OCI-LY7 (cell line): ENCODE data around the gene C1orf167.

ENCODE experiments used
- CTCF ChIP-seq: fragments of 200-600 bp; sonication (generic); conservative IDR thresholded peaks from 2 replicates; pipeline ENCODE4 v1.5.1; 2014; ENCODE audit warnings: mild to moderate bottlenecking, antibody characterized with exemption, low read length, moderate library complexity, mixed read lengths
- EZH2phosphoT487 ChIP-seq: fragments of 200-600 bp; sonication (generic); IDR thresholded peaks from 2 replicates; pipeline ENCODE4 v1.6.1; 2018; ENCODE audit warnings: low read depth, borderline replicate concordance, mild to moderate bottlenecking, mixed run types, antibody characterized with exemption, low read length, moderate library complexity, mixed read lengths

GRCh38 chr1:11826946-11827345 lies 65.0 kb downstream of the C1orf167 start:
- no peak for TF ChIP-seq CTCF
- TF ChIP-seq EZH2phosphoT487, result no peak
